Endothelial cell of umbilical vein (primary cell): Measurements from ENCODE around the gene AMER1. TPM values are rescaled to one million over a fixed set of nuclear protein-coding genes. Genes with fewer than 3 reads are reported as not detected.

Experiments
- polyA plus RNA-seq, 4 experiments: library from polyadenylated mRNA; depleted of rRNA in 3 of 4; stranded (reverse) in 3 of 4; unstranded in 1 of 4; fragments of >200 nt; gene quantifications; 2 replicates each; pipeline versions ENCODE4 v1.2.1 to v1.2.3, GENCODE V29; 2011 to 2012; ENCODE audit warnings: missing spikeins in 1 of 4
- small RNA-seq: library from RNA; depleted of rRNA; stranded (forward); fragments of <200 nt; gene quantifications from one replicate; pipeline ENCODE3, GENCODE V24; 2012; ENCODE audit warnings: low replicate concordance, low read depth; ENCODE audit not compliant: insufficient read depth, insufficient read length
- total RNA-seq: library from RNA; stranded (reverse); gene quantifications from 2 replicates; pipeline ENCODE4 v1.2.3, GENCODE V29; 2021

The AMER1 gene
- total and polyA plus RNA-seq, 2 donors (not counting 3 experiments of a cell fraction or from before 2014, with no cell fraction given), result 0.76 to 2.0 TPM

Small RNA genes lying within 50 kb of the gene (small RNA-seq; reads per million reads assigned to genes)
- not detected for gene RN7SL799P

Other genes starting within 250 kb of the AMER1 start
- gene ASB12, start 24.9 kb upstream of the AMER1 start, total RNA-seq, result not detected in 2 replicates
- 0.11 and 0.14 TPM in 2 replicates for gene ASB12, start 24.9 kb upstream of the AMER1 start, polyA plus RNA-seq
- 0.75 and 1.1 TPM in 2 replicates for gene MTMR8, start 189.7 kb upstream of the AMER1 start, total RNA-seq
- 0.23 and 0.24 TPM in 2 replicates for gene MTMR8, start 189.7 kb upstream of the AMER1 start, polyA plus RNA-seq